Liver (tissue), 9 donors: ENCODE results near the gene BTRC. TPM values are rescaled to one million over a fixed set of nuclear protein-coding genes. Genes with fewer than 3 reads are reported as not detected.

Experiments used
- DNase-seq: peaks from one replicate; pipeline ENCODE4 v3.0.0-alpha.2; 2017; ENCODE audit warnings: low spot score
- H3K27ac ChIP-seq, 2 donors: one replicate each; pipeline ENCODE4 v1.7.0; 2013; ENCODE audit warnings: inconsistent platforms in 2 of 2, low read length in 2 of 2, control low read depth in 1 of 2, low read depth in 1 of 2, mild to moderate bottlenecking in 1 of 2
- H3K27me3 ChIP-seq, 4 donors: one replicate each; pipeline versions ENCODE4 v1.6.1 to v1.7.0; 2013; ENCODE audit warnings: low read length in 3 of 4, inconsistent platforms in 1 of 4, mild to moderate bottlenecking in 1 of 4, moderate library complexity in 1 of 4; ENCODE audit not compliant: control insufficient read depth in 4 of 4, insufficient read depth in 4 of 4
- H3K36me3 ChIP-seq, 4 donors: one replicate each; pipeline versions ENCODE4 v1.6.1 to v1.7.0; 2013; ENCODE audit warnings: low read length in 3 of 4, mild to moderate bottlenecking in 3 of 4, low read depth in 1 of 4, moderate library complexity in 1 of 4; ENCODE audit not compliant: control insufficient read depth in 4 of 4, insufficient read depth in 3 of 4
- H3K4me1 ChIP-seq, 4 donors: one replicate each; pipeline versions ENCODE4 v1.6.1 to v1.7.0; 2013; ENCODE audit warnings: low read length in 3 of 4, mild to moderate bottlenecking in 3 of 4, moderate library complexity in 1 of 4; ENCODE audit not compliant: control insufficient read depth in 4 of 4, insufficient read depth in 4 of 4
- H3K4me3 ChIP-seq, 3 donors: one replicate each; pipeline versions ENCODE4 v1.6.1 to v1.7.0; 2013; ENCODE audit warnings: low read length in 3 of 3, control low read depth in 1 of 3, low read depth in 1 of 3, mild to moderate bottlenecking in 1 of 3
- H3K9ac ChIP-seq, 2 donors: one replicate each; pipeline ENCODE4 v1.7.0; 2013; ENCODE audit warnings: low read length in 2 of 2, mild to moderate bottlenecking in 2 of 2, moderate library complexity in 2 of 2, control low read depth in 1 of 2, low read depth in 1 of 2
- H3K9me3 ChIP-seq, 4 donors: one replicate each; pipeline versions ENCODE4 v1.6.1 to v1.7.0; 2013; ENCODE audit warnings: low read length in 3 of 4; ENCODE audit not compliant: control insufficient read depth in 4 of 4
- ATF3 ChIP-seq: IDR thresholded peaks from 2 replicates; pipeline ENCODE4 v1.6.1; 2016; ENCODE audit warnings: antibody characterized with exemption
- EGR1 ChIP-seq, 2 donors: IDR thresholded peaks; 2 replicates each; pipeline ENCODE4 v1.6.1; 2016 to 2018; ENCODE audit warnings: antibody characterized with exemption in 2 of 2, low read depth in 2 of 2
- FOXA1 ChIP-seq: IDR thresholded peaks from 2 replicates; pipeline ENCODE4 v1.6.1; 2016; ENCODE audit warnings: antibody characterized with exemption
- FOXA2 ChIP-seq: IDR thresholded peaks from 2 replicates; pipeline ENCODE4 v1.6.1; 2016; ENCODE audit warnings: antibody characterized with exemption
- GABPA ChIP-seq, 2 donors: IDR thresholded peaks in 1 of 2; conservative IDR thresholded peaks in 1 of 2; 2 replicates each; pipeline ENCODE4 v1.6.1; 2016; ENCODE audit warnings: antibody characterized with exemption in 2 of 2, mild to moderate bottlenecking in 1 of 2, moderate library complexity in 1 of 2
- HNF4A ChIP-seq, 2 donors: conservative IDR thresholded peaks; 2 replicates each; pipeline ENCODE4 v1.6.1; 2016; ENCODE audit warnings: antibody characterized with exemption in 2 of 2, mild to moderate bottlenecking in 2 of 2
- RAD21 ChIP-seq, 2 donors: IDR thresholded peaks; 2 replicates each; pipeline ENCODE4 v1.6.1; 2016; ENCODE audit warnings: antibody characterized with exemption in 2 of 2, mild to moderate bottlenecking in 2 of 2
- RXRA ChIP-seq, 2 donors: IDR thresholded peaks; 2 replicates each; pipeline ENCODE4 v1.6.1; 2017 to 2018; ENCODE audit warnings: antibody characterized with exemption in 2 of 2, mild to moderate bottlenecking in 1 of 2
- SP1 ChIP-seq: IDR thresholded peaks from 2 replicates; pipeline ENCODE4 v1.6.1; 2018; ENCODE audit warnings: antibody characterized with exemption, mild to moderate bottlenecking
- TAF1 ChIP-seq: conservative IDR thresholded peaks from 2 replicates; pipeline ENCODE4 v1.6.1; 2016; ENCODE audit warnings: antibody characterized with exemption, mild to moderate bottlenecking
- WGBS: extraction: QIAGEN DNeasy Blood & Tissue Kit; methylation state at CpG from one replicate; pipeline ENCODE4 v1.1.7; 2013; 5-methylcytosine and 5-hydroxymethylcytosine counted together
- polyA plus RNA-seq, 2 donors: library from polyadenylated mRNA; stranded (reverse) in 1 of 2; unstranded in 1 of 2; fragments of 200-250 nt in 1 of 2; fragments of >200 nt in 1 of 2; fragmentation: Nextera tagmentation in 1 of 2; extraction: Ambion mirVana in 1 of 2; gene quantifications; one replicate each; pipeline versions ENCODE4 v1.2.1 to v1.2.3, GENCODE V29; 2013 to 2015
- total RNA-seq, 2 donors: library from RNA; depleted of rRNA; stranded (reverse); fragments of >200 nt; gene quantifications; one replicate each; pipeline ENCODE4 v1.2.3, GENCODE V29; 2014
- TF ChIP-seq, protein P1 (sequence below): IDR thresholded peaks from 2 replicates; pipeline ENCODE4 v1.6.1; 2016; ENCODE audit warnings: antibody characterized with exemption
- donor health status: healthy.
- donor health status: healthy.
- donor health status: healthy.
- donor health status: healthy.
- donor health status: healthy.

BTRC gene
- total and polyA plus RNA-seq, 4 donors = 2.7 to 28.2 (median 5.9) TPM

DNA sequence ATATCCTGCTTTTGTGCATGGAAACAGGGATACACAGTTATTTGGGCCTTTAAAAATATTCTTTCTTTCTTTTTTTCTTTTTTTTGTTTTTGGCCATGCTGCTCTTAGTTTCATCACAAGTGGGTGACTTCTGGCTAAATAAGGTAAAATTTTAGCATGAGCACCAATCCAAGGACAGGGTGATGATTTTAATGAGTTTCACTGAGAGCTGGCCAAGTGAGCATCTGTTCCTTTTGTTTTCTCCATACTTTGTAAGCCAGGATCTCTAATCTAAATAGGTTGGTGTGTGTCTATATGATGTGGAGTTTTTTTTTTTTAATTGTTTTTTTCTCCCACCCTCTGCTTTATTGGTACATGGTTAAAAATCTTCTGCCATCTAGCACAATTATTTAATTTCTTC, 127.3 kb downstream of the BTRC start:
- TF ChIP-seq GABPA (IDR thresholded peaks at IDR 0.05 in 1 of 2, conservative IDR thresholded peaks at IDR 0.05 in 1 of 2) (no peak), SP1 (no peak), EGR1 (IDR thresholded peaks at IDR 0.05; ENCODE audit: low read depth in 2 of 2) (no peak), FOXA2 (no peak), RAD21 (IDR thresholded peaks at IDR 0.05) (no peak), HNF4A (conservative IDR thresholded peaks at IDR 0.05) (no peak), TAF1 (no peak), FOXA1 (no peak)
- TF ChIP-seq, protein P1, sequence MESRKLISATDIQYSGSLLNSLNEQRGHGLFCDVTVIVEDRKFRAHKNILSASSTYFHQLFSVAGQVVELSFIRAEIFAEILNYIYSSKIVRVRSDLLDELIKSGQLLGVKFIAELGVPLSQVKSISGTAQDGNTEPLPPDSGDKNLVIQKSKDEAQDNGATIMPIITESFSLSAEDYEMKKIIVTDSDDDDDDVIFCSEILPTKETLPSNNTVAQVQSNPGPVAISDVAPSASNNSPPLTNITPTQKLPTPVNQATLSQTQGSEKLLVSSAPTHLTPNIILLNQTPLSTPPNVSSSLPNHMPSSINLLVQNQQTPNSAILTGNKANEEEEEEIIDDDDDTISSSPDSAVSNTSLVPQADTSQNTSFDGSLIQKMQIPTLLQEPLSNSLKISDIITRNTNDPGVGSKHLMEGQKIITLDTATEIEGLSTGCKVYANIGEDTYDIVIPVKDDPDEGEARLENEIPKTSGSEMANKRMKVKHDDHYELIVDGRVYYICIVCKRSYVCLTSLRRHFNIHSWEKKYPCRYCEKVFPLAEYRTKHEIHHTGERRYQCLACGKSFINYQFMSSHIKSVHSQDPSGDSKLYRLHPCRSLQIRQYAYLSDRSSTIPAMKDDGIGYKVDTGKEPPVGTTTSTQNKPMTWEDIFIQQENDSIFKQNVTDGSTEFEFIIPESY = no peak
- Histone ChIP-seq H3K4me3 (no peak overlapping the region), H3K9ac (no peak overlapping the region), H3K4me1 (peaks cover 0 to 15% (median 10%) of the 10 kb centered on the region in 4 donors), H3K36me3 (no peaks in the 10 kb centered on the region), H3K9me3 (no peaks in the 10 kb centered on the region), H3K27me3 (no peaks in the 10 kb centered on the region), H3K27ac (no peak overlapping the region)
- DNase-seq = no peak

GRCh38 chr10:101482568-101482967, 128.6 kb downstream of the BTRC start:
- H3K27me3 ChIP-seq = no peaks in the 10 kb centered on the region
- H3K9me3 ChIP-seq = no peaks in the 10 kb centered on the region
- WGBS = 92% methylated on average over 10 of the region's 10 CpGs
- H3K4me1 ChIP-seq = peaks cover 0 to 18% (median 10%) of the 10 kb centered on the region in 4 donors
- no peak for DNase-seq
- H3K36me3 ChIP-seq = no peaks in the 10 kb centered on the region
- H3K4me3 ChIP-seq = no peak overlapping the region
- no peak overlapping the region for H3K9ac ChIP-seq
- H3K27ac ChIP-seq = no peak overlapping the region
- TF ChIP-seq FOXA1 (no peak), SP1 (no peak), FOXA2 (no peak), TAF1 (no peak)

- Histone ChIP-seq H3K4me1 (peaks cover 0 to 18% (median 10%) of the 10 kb centered on the region in 4 donors), H3K9me3 (no peaks in the 10 kb centered on the region), H3K4me3 (no peak overlapping the region), H3K27me3 (no peaks in the 10 kb centered on the region), H3K27ac (no peak overlapping the region), H3K36me3 (no peaks in the 10 kb centered on the region), H3K9ac (no peak overlapping the region)
- no peak for DNase-seq
- TF ChIP-seq RXRA (IDR thresholded peaks at IDR 0.05) (no peak), EGR1 (IDR thresholded peaks at IDR 0.05; ENCODE audit: low read depth in 2 of 2) (no peak)
- WGBS = 84% methylated on average over 8 of the region's 8 CpGs
Measured at GRCh38 chr10:101484175-101484745, 130.3 kb downstream of the BTRC start.

DNA sequence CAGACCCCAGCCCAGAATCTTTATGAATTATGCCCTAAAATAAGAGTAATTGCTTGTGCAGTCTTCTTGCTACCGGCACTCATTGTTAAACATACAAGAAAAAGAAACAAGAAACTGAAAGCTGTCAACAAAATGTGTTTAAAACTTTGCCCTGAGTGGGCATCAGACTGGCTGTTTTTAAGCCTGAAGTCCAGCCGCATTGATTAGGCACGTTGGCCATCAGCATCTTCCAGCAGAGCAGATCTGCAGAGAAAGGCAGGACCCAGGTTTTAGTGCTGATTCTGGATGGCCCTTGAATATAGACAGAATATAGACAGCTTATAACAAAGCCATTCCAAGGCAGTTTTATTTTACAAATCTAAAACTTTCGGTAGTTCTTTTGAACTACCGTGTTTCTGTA, 131.2 kb downstream of the BTRC start:
- Histone ChIP-seq H3K9ac (no peak overlapping the region), H3K4me1 (peaks cover 0 to 18% (median 10%) of the 10 kb centered on the region in 4 donors), H3K9me3 (no peaks in the 10 kb centered on the region), H3K36me3 (no peaks in the 10 kb centered on the region), H3K27me3 (no peaks in the 10 kb centered on the region), H3K4me3 (peak overlapping the region in 2 of 3 donors; percentile 18 to 23), H3K27ac (peak overlapping the region; percentile 11 to 24)
- TF ChIP-seq ATF3 (no peak), TAF1 (no peak), RXRA (IDR thresholded peaks at IDR 0.05) (no peak), RAD21 (IDR thresholded peaks at IDR 0.05) (no peak), GABPA (IDR thresholded peaks at IDR 0.05 in 1 of 2, conservative IDR thresholded peaks at IDR 0.05 in 1 of 2) (no peak), HNF4A (conservative IDR thresholded peaks at IDR 0.05) (peak; percentile 29 to 39), FOXA1 (no peak)
- no peak for DNase-seq
- 52% methylated on average over 5 of the region's 5 CpGs for WGBS
